ENCODE results near the gene KCNJ10.
"Not testable (repeated sequence)": the region's sequence is repeated elsewhere in the genome, so short reads cannot be mapped to it uniquely, and the experiment has no call there.

Gene KCNJ10

GRCh38 chr1:160053548-160054365 lies 16.2 kb downstream of the KCNJ10 start:
- DNase-seq, result no peak

GRCh38 chr1:160052936-160053335 lies 17.0 kb downstream of the KCNJ10 start:
- DNase-seq, result no peak

GRCh38 chr1:160050619-160051018 lies 19.3 kb downstream of the KCNJ10 start:
- DNase-seq, result no peak

GRCh38 chr1:160050182-160050581 lies 19.8 kb downstream of the KCNJ10 start:
- not testable (repeated sequence) for DNase-seq

- DNase-seq, result no peak
These were observed 20.9 kb downstream of the KCNJ10 start for GRCh38 chr1:160049101-160049500.

- DNase-seq, result no peak
These were observed 21.6 kb downstream of the KCNJ10 start for GRCh38 chr1:160048335-160048734.

GRCh38 chr1:160047111-160047991 lies 22.6 kb downstream of the KCNJ10 start:
- DNase-seq, result no peak

GRCh38 chr1:160046494-160047110 lies 23.4 kb downstream of the KCNJ10 start:
- no peak for DNase-seq

GRCh38 chr1:160045653-160046052 lies 24.3 kb downstream of the KCNJ10 start:
- DNase-seq, result no peak

GRCh38 chr1:160043543-160043942 lies 26.4 kb downstream of the KCNJ10 start:
- no peak for DNase-seq

GRCh38 chr1:160040476-160040875 lies 29.5 kb downstream of the KCNJ10 start:
- DNase-seq, result no peak

- DNase-seq, result peak; percentile 14
These were observed 37.7 kb downstream of the KCNJ10 start for GRCh38 chr1:160032165-160032820.

- peak; percentile 91 for DNase-seq
These were observed 38.4 kb downstream of the KCNJ10 start, which contains the start of gene PIGM for GRCh38 chr1:160031365-160032164. PIGM (minus strand) TSS chr1:160031990; CDS start chr1:160031739, 251 bp downstream.

- no peak for DNase-seq
These were observed 39.1 kb downstream of the KCNJ10 start for GRCh38 chr1:160030657-160031364.

- no peak for DNase-seq
These were observed 41.5 kb downstream of the KCNJ10 start for GRCh38 chr1:160028426-160028825.

GRCh38 chr1:160025314-160025713 lies 44.6 kb downstream of the KCNJ10 start:
- DNase-seq, result no peak

GRCh38 chr1:160024195-160024905 lies 45.6 kb downstream of the KCNJ10 start:
- DNase-seq, result no peak

- DNase-seq, result no peak
These were observed 47.3 kb downstream of the KCNJ10 start for GRCh38 chr1:160022330-160023310.

- DNase-seq, result no peak
These were observed 48.4 kb downstream of the KCNJ10 start for GRCh38 chr1:160021376-160022074.

Measured in GDM1 (cell line).